ENCODE data around the gene LENEP. TPM values are rescaled to one million over a fixed set of nuclear protein-coding genes. Genes with fewer than 3 reads are reported as not detected.
"Not testable (repeated sequence)": the region's sequence is repeated elsewhere in the genome, so short reads cannot be mapped to it uniquely, and the experiment has no call there.

The LENEP gene
- total RNA-seq, 1 donor from 2014 or later: not detected

DNA sequence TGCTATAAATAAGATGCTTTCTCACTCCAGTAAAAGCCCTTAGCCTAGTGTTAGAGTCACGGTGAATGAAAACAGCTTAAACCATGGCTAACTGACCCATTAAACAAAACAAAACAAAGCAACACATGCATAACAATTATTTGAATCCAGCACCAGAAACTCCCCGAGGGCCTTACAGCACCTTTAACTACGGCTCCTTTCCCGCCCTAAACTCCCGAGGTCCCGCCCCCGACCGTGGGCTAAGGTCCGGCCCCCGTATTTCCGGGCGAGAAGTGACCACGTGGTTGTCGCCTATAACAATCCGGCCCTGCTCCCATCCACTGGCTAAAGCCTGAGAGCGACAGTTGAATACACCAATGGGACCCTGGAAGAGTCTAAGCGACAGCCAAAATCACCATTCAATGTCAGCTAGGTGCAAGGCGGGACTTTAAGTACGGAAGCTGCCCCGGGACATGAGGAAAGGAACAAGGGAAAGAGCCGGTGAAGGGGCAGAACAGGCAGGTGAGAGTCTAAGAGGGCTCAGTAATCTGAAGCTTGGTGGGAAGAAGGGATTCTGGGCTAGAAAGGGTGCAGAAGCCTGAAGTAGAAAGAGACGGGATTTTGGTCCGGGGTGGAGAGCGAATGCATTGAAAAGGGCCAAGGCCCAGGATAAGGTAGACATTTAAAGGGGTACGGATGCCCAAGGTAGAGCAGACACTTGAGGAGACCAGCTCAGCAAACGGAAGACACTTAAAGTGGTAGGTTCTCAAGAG lies 10.3 kb upstream of the LENEP start, which contains the start of gene FLAD1:
TSS of gene FLAD1 (plus strand) at position 448 of the 752 bp plus-strand sequence. CDS start 351 bp downstream, outside the sequence.
- H3K36me3 ChIP-seq: peaks cover 13% of the 10 kb centered on the region
- DNase-seq: peak; percentile 95
- no peaks in the 10 kb centered on the region for H3K27me3 ChIP-seq (ENCODE audit: low read depth)
- H3K4me1 ChIP-seq: peaks cover 23% of the 10 kb centered on the region
- no peaks in the 10 kb centered on the region for H3K9me3 ChIP-seq
- TF ChIP-seq, protein P1, sequence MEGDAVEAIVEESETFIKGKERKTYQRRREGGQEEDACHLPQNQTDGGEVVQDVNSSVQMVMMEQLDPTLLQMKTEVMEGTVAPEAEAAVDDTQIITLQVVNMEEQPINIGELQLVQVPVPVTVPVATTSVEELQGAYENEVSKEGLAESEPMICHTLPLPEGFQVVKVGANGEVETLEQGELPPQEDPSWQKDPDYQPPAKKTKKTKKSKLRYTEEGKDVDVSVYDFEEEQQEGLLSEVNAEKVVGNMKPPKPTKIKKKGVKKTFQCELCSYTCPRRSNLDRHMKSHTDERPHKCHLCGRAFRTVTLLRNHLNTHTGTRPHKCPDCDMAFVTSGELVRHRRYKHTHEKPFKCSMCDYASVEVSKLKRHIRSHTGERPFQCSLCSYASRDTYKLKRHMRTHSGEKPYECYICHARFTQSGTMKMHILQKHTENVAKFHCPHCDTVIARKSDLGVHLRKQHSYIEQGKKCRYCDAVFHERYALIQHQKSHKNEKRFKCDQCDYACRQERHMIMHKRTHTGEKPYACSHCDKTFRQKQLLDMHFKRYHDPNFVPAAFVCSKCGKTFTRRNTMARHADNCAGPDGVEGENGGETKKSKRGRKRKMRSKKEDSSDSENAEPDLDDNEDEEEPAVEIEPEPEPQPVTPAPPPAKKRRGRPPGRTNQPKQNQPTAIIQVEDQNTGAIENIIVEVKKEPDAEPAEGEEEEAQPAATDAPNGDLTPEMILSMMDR (IDR thresholded peaks at IDR 0.05): no peak
- H3K4me3 ChIP-seq: peak within 1 kb of the TSS; percentile 95
- intact Hi-C loops (cut with DNase I): no loop called here
- H3K27ac ChIP-seq: peak within 1 kb of the TSS; percentile 78
- ATAC-seq: peak; percentile 100

DNA sequence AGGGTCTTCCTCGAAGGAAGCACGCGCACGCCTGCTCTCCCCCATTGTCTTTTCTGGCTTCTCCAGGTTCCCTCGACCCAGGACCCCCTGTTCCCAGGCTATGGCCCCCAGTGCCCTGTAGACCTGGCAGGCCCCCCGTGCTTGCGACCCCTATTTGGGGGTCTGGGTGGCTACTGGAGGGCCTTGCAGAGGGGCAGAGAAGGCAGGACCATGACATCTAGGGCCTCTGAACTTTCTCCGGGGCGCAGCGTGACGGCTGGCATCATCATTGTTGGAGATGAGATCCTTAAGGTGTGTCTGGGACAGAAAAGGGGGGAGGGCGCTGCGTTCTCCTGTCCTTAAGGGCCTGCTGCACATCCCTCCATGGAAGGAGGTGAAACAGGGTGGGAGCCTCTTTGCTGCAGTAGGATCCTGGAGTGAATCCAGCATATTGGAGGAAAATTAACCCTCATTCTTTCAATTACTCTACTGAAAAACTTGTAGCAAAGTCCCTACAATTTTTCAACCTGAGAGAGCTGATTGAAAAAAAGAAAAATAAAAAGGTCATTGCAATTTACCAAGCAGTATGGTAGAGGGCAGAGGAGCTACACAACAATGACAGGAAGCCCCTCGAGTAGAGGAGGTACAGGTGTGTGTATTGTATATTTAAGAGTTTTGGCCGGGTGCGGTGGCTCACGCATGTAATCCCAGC lies 9.5 kb upstream of the LENEP start:
- peak overlapping the region; percentile 78 for H3K27ac ChIP-seq
- H3K4me1 ChIP-seq: peaks cover 23% of the 10 kb centered on the region
- DNase-seq (peak; percentile 47), ATAC-seq (no peak)
- H3K9me3 ChIP-seq: no peaks in the 10 kb centered on the region
- peak overlapping the region; percentile 95 for H3K4me3 ChIP-seq
- peaks cover 17% of the 10 kb centered on the region for H3K36me3 ChIP-seq
- no peaks in the 10 kb centered on the region for H3K27me3 ChIP-seq (ENCODE audit: low read depth)
- TF ChIP-seq, protein P1 (IDR thresholded peaks at IDR 0.05): no peak
- intact Hi-C loops (cut with DNase I): no loop called here

DNA sequence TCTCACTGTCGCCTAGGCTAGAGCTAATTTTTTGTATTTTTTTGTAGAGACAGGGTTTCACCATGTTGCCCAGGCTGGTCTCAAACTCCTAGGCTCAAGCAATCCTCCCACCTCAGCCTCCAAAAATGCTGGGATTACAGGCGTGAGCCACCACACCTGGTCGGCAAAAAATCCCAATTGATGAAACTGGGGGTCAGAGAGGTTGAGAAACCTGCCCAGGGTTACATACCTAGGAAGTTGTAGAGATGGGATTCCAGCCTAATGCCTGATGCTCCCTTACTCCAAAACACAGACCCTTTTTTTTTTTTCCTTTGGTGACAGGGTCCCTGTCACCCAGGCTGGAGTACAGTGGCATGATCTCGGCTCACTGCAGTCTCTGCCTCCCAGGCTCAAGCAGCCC lies 6.7 kb upstream of the LENEP start:
- H3K4me3 ChIP-seq; H3K27me3 ChIP-seq (ENCODE audit: low read depth); ATAC-seq; intact Hi-C loops (cut with DNase I); H3K9me3 ChIP-seq; DNase-seq; H3K27ac ChIP-seq: not testable (repeated sequence)
- Histone ChIP-seq H3K36me3 (peaks cover 43% of the 10 kb centered on the region), H3K4me1 (peaks cover 23% of the 10 kb centered on the region)

DNA sequence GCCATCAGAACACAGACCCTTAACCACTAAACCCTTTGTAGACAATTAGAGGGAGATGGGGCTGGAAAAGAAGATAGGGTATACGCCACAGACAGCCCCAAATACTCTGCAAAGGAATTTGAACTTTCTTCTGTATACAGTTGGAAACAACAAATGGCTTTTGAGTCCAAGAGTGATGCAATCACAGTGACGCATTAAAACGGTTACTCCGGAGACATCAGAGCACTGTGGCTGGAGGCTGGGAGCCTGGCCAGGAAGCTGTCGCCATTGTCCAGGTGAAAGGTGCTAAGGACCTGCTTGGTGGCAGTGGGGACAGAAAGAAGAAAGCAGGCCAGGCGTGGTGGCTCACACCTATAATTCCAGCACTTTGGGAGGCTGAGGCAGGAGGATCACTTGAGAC lies 6.1 kb upstream of the LENEP start:
- Histone ChIP-seq H3K36me3 (peaks cover 43% of the 10 kb centered on the region), H3K4me1 (peaks cover 21% of the 10 kb centered on the region), H3K27me3 (ENCODE audit: low read depth) (no peaks in the 10 kb centered on the region), H3K4me3 (no peak overlapping the region), H3K9me3 (no peaks in the 10 kb centered on the region), H3K27ac (no peak overlapping the region)
- intact Hi-C loops (cut with DNase I): no loop called here
- TF ChIP-seq, protein P1 (IDR thresholded peaks at IDR 0.05): no peak
- ATAC-seq: no peak
- peak; percentile 32 for DNase-seq

DNA sequence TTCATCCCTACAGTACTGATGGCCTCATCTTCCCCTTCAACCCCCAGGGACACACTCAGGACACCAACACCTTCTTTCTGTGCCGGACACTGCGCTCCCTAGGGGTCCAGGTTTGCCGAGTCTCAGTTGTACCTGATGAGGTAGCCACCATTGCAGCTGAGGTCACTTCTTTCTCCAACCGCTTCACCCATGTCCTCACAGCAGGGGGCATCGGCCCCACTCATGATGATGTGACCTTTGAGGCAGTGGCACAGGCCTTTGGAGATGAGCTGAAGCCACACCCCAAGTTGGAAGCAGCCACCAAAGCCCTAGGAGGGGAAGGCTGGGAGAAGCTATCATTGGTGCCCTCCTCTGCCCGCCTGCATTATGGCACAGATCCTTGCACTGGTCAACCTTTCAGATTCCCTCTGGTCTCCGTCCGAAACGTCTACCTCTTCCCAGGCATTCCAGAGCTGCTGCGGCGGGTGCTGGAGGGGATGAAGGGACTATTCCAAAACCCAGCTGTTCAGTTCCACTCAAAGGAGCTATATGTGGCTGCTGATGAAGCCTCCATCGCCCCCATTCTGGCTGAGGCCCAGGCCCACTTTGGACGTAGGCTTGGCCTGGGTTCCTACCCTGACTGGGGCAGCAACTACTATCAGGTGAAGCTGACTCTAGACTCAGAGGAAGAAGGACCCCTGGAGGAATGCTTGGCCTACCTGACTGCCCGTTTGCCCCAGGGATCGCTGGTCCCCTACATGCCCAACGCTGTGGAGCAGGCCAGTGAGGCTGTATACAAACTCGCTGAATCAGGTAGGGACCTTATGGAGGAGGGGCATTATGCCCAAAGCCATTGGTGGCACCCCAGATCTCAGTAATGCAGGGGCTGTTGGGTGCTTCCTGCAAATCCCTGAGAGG lies 5.1 kb upstream of the LENEP start:
- Histone ChIP-seq H3K9me3 (no peaks in the 10 kb centered on the region), H3K4me3 (no peak overlapping the region), H3K27ac (no peak overlapping the region), H3K27me3 (ENCODE audit: low read depth) (no peaks in the 10 kb centered on the region), H3K4me1 (peaks cover 16% of the 10 kb centered on the region), H3K36me3 (peaks cover 43% of the 10 kb centered on the region)
- peak; percentile 25 for DNase-seq
- ATAC-seq: no peak
- TF ChIP-seq, protein P1 (IDR thresholded peaks at IDR 0.05): no peak
- intact Hi-C loops (cut with DNase I): no loop called here

All from lower lobe of right lung (tissue), 2 donors.